Right renal pelvis (tissue), 4 donors: Measurements from ENCODE around the gene EI24. TPM values are rescaled to one million over a fixed set of nuclear protein-coding genes. Genes with fewer than 3 reads are reported as not detected.

Experiments
- DNase-seq, 4 donors: peaks; one replicate each; pipeline ENCODE4 v3.0.0-alpha.2; 2013; ENCODE audit warnings: low read depth in 4 of 4, low spot score in 3 of 4, missing footprints in 1 of 4
- polyA plus RNA-seq, 4 donors: library from polyadenylated mRNA; unstranded; fragments of 120-200 nt; gene quantifications; one replicate each; pipeline ENCODE4 v1.2.1, GENCODE V29; 2013; ENCODE audit not compliant: insufficient read length in 4 of 4

EI24 gene
- polyA plus RNA-seq, 4 donors = 110 to 130 (median 121) TPM

DNA sequence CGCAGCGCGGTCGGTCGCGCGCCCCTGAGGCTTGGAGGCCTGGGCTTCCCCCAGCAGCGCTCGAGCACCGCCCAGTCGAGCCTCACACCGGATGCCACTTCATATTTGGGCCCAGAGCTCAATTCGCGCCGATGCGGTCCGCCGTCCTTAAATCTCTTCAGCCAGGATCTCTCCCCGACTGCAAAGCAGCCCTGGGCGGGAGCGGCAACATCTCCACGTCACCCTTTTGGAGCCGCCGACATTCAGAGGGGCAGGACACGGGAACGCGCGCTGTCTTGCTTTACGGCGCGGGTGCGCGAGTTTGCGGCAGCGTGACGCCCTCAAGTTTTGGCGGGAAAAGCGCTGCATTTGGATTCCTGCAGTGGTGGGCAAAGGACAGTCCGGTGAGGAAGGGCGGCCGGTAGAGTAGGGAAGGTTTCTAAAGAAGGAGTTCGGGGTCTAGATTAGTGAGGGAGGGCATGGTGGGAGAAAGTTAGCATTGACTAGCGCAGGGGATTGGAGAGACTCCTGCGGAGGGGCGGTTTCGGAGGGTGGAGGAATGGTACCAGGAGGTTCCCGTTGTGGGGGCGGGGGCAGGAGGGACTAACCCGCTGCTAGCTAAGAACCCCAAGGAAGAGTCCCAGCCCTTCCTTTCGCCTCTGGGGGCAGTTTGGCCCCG lies 56.5 kb downstream of the EI24 start:
- peak; percentile 90 to 96 (median 90) for DNase-seq

DNA sequence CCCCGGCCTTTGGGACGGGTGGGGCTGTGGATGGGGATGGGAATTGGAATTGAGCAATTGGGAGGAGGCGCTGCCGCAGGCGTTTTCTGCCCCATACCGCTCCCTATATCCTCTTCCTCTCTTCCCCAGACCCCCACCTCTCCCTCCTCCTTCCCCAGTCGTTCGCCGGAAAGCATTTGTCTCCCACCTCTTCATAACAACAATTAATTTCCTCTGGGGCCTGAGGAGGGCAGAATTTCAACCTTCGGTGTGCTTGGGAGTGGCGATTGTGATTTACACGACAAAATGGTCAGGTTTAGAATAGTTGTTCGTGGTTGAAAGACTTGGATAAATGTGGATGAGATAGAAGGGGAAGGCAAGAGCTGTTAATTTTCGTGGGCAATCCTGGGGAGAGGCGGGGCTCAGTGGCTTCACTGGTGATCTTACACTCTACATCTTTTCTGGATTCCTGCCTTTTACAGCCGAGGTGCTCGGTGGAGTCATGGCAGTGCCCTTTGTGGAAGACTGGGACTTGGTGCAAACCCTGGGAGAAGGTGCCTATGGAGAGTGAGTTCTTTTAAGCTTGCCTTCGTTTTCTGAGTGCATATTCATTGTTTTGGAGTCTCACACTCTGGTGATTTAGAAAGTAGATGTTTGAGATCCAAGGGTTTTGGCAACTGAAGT lies 57.1 kb downstream of the EI24 start:
- peak; percentile 34 to 37 (median 36) for DNase-seq

DNA sequence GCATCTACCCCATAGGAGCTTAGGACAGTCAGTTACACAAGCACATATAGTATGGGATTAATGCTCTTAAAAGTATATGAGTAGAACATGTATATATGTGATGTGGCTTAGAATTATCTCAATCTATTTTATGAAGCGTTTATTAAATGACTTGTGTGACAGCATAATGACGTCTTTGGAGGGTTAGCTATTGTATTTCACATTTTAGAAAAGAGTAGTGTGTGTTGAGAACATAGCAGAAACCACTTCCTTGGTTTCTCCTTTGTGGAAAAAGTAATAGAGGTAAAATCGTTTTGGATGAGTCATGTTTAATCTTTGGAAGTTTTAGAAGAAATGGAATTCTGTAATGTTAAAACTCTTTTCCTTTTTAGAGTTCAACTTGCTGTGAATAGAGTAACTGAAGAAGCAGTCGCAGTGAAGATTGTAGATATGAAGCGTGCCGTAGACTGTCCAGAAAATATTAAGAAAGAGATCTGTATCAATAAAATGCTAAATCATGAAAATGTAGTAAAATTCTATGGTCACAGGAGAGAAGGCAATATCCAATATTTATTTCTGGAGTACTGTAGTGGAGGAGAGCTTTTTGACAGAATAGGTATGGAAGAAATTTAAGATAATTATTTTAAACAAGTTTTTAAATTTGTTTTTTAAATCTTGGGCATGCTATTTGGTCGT lies 58.1 kb downstream of the EI24 start:
- DNase-seq = no peak

Other genes starting within 250 kb of the EI24 start
- 10 to 100 TPM in 3 of 4 donors, 1 to 10 TPM in 1; 8.9 to 10.7 (median 10.3) TPM for gene FEZ1, start 73.2 kb upstream of the EI24 start, polyA plus RNA-seq
- 100 to 1,000 TPM; 192 to 228 (median 210) TPM for gene STT3A, start 23.4 kb downstream of the EI24 start, polyA plus RNA-seq
- gene CHEK1, start 55.7 kb downstream of the EI24 start, polyA plus RNA-seq = 10 to 100 TPM; 23.7 to 31.8 (median 26.3) TPM
- gene ACRV1, start 111.4 kb downstream of the EI24 start, polyA plus RNA-seq = 1 to 10 TPM in 1 of 4 donors, under 1 TPM in 3; 0.75 to 1.3 (median 0.87) TPM
- gene PATE1, start 176.8 kb downstream of the EI24 start, polyA plus RNA-seq = not detected
- under 1 TPM in 1 of 4 donors, not detected in 3; 0.11 TPM for gene PATE2, start 209.4 kb downstream of the EI24 start, polyA plus RNA-seq
- not detected for gene PATE3, start 218.7 kb downstream of the EI24 start, polyA plus RNA-seq